Stimulated activated CD8-positive, alpha-beta memory T cell treated with anti-CD3 and anti-CD28 coated beads, Interleukin-2, amount 100 ng/mL, for 1 hour (primary cell): Measurements from ENCODE around the gene SYNC.
"Not testable (repeated sequence)": the region's sequence is repeated elsewhere in the genome, so short reads cannot be mapped to it uniquely, and the experiment has no call there.

Experiments
- DNase-seq, 2 donors: peaks; one replicate each; pipeline ENCODE4 v3.0.0-alpha.2; 2020; ENCODE audit warnings: low read depth in 2 of 2

SYNC gene

DNA sequence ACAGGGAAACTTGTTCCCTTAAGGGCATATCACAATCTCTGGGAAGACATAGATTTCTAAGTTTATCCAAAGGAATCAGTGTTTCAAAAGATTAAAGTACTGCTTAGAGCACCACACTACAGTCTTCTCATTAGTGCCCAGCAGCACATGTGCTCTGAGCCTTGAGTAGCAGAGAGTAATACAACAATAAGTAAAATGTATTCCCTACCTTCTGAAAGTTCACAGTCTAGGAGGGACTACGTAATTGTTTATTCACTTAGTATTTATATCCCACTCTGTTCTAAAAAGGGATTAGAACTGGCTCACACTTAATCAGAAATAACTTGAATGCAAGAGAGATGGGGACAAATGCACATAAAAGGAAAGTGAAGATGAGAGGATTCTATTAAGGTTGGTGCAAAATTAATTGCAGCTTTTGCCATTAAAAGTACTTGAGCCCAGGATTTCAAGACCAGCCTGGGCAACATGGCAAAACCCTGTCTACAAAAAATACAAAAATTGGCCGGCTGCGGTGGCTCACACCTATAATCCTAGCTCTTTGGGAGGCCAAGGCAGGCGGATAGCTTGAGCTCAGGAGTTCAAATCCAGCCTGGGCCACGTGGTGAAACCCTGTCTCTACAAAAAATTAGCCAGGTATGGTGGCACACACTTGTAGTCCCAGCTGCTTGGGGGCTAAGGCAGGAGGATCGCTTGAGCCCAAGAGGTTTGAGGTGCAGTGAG, 9.0 kb downstream of the SYNC start:
- no peak for DNase-seq

GRCh38 chr1:32686387-32686786, 16.2 kb downstream of the SYNC start:
- no peak for DNase-seq

DNA sequence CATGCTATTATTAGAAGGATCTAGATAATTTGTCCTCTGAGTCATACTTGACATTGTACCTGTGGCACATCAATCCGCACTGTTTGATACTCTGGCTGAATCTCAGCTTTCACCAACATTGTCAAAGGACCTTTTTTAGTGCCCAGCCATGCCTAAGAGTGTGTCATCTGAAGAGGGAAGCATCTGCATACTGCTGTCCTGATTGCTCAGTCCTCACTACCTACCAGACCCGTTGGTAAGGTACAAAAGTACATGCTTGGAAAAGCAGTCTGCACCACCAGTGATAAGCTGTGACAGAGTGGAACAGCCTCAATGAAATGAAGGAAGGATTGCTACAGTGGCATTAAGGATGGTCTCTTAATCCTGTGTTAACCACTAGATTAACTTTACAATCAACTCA, 17.1 kb downstream of the SYNC start:
- DNase-seq = no peak

GRCh38 chr1:32684167-32684811, 18.3 kb downstream of the SYNC start:
- DNase-seq = no peak

DNA sequence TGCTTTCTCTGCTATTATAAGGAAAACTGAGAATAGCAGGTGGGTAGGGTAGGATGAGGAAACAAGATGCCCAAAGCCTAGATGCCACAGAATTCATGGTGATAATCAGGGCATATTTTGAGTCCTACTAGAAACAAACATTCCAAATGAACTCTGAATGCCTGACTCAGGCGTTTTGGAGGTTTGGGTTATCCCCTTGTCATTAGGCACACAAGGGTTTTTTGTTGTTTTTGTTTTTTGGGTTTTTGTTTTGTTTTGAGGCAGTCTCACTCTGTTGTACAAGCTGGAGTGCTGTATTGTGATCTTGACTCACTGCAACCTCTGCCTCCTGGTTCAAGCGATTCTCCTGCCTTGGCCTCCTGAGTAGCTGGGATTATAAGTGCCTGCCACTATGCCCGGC, 19.2 kb downstream of the SYNC start:
- DNase-seq = no peak

DNA sequence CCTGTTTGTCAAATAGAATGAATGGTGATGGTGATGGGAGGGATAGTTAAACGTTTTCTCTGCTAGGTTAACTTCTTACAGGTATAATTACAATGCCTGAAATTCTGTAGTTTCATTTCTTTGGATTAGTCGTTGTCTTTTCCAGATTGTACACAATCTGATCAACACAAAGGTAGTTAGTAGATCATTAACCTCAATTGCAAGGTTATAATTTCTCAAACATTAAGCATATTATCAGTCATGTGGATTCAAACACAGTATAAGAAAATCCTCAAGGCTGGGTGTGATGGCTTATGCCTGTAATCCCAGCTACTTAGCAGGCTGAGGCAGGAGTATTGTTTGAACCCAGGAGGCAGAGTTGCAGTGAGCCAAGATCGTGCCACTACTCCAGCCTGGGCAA, 20.6 kb downstream of the SYNC start:
- DNase-seq = no peak

DNA sequence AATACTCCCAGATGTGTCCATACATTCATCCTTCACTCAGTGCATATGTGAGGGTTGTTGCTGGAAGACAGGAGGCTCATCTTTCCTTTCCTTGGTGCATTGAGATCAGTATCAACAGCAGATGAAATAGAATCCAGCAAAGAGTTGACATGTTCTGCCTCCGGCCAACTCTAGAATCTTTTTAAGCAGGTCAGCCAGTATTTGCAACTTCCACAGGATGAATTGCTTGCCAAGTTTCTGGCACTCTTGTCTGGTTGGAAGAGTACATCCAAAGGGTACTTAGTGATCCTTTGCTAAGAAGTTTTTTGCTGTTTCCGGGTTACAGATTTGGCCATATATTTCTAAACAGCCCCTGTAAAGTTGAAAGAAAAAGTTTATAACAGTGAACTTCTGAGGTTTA, 21.1 kb downstream of the SYNC start:
- DNase-seq = no peak

GRCh38 chr1:32680642-32681041, 21.9 kb downstream of the SYNC start:
- DNase-seq = no peak

DNA sequence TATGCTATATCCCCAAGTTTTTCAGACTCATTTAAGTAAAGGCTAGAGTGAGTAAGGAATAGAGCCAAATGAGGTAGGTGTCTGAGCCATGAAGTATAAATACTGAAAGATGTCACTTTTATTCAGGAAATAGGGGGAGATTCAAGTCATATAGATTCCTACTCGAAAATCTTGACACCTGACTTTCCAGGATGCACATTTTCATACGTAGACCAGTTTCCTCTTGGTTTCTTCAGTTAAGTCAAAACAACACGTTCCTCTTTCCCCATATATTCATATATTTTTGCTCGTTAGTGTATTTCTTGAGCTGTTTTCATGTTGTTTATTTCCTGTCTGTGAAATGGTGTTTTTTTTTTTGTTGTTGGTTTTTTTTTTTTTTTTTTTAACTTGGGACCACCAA, 22.6 kb downstream of the SYNC start:
- not testable (repeated sequence) for DNase-seq

- no peak for DNase-seq
These were observed 25.6 kb downstream of the SYNC start for GRCh38 chr1:32676945-32677344.

DNA sequence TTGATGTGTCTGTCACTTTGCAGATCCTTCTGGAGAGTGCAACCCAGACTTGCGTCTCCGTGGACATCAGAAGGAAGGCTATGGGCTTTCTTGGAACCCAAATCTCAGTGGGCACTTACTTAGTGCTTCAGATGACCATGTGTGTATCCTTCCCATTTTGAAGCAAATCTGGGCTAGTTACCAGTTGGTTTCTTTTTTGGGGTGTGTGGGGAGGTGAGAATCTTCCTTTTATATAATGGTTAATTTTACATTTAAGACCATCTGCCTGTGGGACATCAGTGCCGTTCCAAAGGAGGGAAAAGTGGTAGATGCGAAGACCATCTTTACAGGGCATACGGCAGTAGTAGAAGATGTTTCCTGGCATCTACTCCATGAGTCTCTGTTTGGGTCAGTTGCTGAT, 33.9 kb downstream of the SYNC start:
- DNase-seq = not testable (repeated sequence)

DNA sequence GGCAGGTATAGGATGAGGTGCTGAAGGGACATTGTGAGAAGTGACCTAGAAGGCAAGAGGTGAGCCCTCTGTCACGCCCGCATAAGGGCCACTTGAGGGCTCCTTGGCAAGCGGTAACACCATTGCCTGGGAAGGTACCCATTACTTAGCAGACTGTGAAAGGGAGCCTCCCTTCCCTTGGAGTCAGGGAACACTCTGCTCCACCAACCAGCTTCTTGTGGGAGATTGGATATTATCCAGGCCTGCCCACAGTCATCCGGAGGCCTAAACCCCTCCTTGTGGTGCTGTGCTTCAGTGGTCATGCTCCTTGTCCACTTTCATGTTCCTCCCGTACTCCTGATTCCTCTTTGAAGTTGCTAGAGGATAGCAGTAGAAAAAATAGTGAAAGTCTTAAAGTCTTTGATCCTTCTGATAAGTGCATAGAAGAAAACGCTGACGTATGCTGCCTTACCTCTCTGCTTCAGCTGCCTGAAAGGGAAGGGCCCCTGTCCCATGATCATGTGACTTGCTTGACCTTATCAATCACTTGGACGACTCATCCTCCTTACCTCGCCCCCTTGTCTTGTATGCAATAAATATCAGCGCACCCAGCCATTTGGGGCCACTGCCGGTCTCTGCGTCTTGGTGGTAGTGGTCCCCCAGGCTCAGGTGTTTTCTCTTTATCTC, 35.5 kb downstream of the SYNC start:
- DNase-seq = no peak

- no peak for DNase-seq
These were observed 36.7 kb downstream of the SYNC start for GRCh38 chr1:32665915-32666314.

DNA sequence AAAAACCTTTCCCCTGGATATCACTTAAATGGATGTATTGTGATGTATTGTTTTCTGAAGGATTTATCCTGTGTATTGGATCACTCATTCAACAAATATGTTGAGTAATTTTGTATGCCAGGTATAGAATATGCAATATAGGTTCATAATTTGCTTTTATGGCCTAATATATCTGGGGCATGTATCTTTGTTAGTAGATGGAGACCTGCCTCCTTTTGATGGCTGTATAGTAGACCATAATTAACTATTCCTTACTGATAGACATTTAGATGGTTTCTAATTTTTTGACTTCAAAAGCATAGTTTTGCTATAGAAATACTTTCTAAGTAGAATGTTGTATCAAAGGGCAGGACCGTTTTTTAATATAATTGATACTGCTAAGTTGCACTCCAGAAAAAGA, 43.0 kb downstream of the SYNC start:
- no peak for DNase-seq

- DNase-seq = no peak
These were observed 50.2 kb downstream of the SYNC start for GRCh38 chr1:32652244-32652962.

DNA sequence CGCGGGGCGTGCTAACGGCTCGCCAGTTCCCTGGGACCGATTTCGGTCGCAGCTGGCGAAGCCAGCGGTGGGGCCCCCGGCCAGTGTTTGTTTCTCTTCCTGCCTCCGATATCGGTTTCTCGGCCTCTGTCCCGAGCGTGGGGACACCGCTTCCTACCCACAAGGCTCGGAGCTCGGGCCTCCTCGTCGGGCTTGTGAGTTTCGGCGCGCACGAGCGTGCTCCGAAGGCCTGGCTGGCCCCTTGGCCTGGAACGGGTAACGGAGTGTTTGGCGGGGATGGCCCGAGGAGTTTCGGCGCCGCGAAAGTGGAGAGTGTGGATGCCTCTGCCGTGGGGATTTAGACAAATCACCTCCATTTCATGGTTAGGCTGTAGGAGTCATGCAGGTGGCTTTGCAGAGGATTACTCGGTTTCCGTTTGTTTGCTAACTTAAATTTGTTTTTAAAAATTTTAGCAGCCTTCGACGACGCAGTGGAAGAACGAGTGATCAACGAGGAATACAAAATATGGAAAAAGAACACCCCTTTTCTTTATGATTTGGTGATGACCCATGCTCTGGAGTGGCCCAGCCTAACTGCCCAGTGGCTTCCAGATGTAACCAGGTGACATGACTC, 51.0 kb downstream of the SYNC start:
- no peak for DNase-seq

- DNase-seq = peak; percentile 97 to 99
These were observed 51.7 kb downstream of the SYNC start, which contains the start of gene RBBP4 for GRCh38 chr1:32650752-32651460. Gene RBBP4 (plus strand): TSS chr1:32651208. CDS start chr1:32651307, 99 bp downstream.

GRCh38 chr1:32650248-32650751, 52.3 kb downstream of the SYNC start, which contains the start of gene ZBTB8OS:
Gene ZBTB8OS (minus strand): TSS chr1:32650550. CDS start chr1:32650529, 21 bp downstream.
- DNase-seq = peak; percentile 63 to 76

GRCh38 chr1:32647308-32648134, 55.0 kb downstream of the SYNC start:
- no peak for DNase-seq

DNA sequence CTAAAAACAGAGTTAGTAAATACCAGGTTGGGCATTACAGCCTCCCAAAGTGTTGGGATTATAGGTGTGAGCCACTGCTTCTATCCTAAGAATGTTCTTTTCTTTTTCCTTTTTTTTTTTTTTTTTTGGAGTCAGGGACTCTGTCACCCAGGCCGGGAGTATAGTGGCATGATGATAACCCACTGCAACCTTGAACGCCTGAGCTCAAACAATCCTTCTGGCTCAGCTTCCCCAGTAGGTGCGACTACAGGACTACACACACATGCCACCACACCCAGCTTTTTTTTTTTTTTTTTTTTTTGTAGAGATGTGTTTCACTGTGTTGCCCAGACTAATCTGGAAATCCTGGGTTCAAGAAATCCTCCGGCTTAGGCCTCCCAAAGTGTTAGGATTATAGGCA, 58.1 kb downstream of the SYNC start:
- DNase-seq = no peak
